NCI-H1436 treated with DMSO at 0.1 percent for 48 hours (cell line): ENCODE results near the gene ECHS1.

Experiments used
- DNase-seq: peaks from one replicate; lab custom pipeline; 2025; lab: John Stamatoyannopoulos, UW

Gene ECHS1

DNA sequence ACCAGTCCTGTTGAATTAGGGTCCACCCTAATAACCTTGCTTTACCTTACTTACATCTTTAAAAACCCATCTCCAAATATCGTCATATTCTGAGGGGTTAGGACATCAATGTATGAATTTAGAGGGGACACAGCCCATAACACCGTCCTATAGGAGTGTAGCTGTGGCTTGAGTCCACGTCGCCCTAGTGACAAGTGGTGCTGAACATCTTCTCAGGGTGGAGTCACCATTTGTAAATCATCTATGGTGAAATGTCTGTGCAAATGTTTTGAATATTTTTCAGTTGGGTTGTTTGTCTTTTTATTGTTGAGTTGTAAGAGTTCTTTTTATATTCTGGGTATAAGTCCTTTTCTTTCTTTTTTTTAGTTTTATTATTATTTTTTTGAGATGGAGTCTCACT is 31.2 kb downstream of the ECHS1 start:
- DNase-seq, result no peak

DNA sequence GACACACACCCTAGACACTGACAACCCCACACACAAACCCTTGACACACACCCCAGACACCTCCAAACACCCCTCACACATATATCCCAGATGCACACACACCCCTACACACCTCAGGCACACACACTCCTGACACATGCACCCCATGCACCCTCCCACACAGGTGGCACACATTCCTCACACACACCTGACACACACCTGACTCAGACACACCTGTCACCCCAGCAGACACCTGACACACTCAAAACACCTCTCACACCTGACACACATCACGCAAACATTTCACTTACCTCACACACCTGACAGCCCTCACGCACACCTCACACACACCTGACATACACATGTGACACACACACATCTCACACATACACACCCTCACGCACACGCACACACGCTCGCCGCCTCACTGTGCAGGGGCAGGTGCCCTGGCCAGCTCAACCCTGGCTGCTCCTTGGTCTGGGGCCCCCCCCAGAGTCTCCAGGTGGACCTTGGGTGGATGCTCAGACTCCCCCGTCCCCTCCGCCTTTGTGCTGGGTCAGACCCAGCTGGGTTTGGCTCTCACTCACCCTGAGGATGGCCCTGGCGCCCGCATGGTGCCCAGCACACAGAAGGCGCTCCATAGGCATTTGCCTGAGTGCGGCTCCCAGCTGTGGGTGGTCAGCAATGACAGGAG is 33.3 kb downstream of the ECHS1 start:
- DNase-seq, result no peak

DNA sequence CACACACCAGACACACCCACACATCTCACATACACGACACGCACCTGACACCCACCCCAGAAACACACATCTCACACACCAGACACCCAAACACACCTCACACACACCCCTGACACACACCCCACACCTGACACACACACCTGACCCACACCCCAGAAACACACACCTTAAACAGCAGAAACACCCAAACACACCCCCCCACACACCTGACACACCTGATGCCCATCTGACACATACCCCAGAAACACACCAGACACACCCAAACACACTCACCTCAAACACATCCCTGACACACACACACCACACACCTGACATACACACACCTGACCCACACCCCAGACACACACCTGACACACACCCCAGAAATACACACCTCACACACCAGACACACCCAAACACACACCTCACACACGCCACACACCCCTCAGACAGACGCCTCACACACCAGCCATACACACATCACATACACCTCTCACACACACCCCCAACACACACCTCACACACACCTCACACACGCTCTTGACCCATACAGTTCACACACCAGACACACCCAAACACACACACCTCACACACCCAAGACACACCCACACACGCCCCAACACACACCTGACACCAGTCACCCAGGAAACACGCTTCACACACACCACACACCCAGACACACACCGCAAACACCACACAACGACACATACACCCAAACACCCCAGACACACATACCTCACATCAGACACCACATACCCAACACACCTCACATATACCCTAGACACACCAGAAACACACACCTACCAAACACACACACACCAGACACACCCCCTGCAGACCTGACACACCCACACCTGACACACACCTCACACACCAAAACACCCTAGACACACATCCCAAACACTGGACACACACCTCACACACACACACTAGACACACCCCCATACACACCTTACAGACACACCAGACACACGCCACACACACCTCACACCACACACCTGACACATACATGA is 34.8 kb downstream of the ECHS1 start:
- DNase-seq, result no peak

DNA sequence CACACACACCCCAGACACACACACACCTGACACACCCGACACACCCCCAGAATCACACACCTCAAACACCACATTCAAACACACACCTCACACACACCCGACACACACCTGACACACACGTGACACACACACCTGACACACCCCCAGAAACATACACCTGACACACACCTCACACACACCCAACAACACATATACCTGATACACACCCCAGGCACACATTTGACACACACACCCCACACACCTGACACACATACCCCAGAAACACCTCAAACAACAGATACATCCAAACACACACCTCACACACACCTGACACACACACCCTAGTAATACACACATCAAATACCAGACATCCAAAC is 35.8 kb downstream of the ECHS1 start:
- DNase-seq, result no peak

DNA sequence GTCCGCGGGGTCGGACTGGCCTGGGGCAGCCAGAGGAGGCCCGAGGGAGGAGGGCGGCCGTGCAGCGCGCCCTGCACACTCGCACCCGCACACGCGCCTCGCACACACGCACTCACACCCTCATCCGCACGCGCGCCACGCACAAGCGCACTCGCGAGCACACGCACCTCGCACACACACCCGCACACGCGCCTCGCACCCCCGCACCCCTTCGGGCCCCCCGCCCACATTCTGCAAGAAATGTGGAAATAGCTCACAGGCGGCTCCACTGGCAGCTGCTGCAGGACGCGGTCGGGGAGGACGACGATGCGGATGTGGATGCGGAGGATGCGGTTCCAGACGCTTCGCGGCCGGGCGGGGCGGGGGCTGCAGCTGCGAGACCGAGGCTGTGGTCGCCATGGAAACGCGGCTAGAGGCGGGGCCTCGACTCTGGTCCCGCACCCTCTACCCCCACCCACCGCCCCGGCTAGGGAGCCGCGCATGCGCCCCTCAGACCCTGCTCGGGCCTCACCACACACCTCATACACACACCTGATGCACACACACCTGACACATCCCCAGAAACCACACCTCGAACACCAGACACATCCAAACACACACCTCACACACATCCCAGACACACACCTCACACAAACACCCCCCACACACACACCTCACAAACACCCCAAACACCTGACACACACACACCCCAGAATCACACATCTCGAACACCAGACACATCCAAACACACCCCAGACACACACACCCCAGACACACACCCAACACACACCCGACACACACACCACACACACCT is 36.4 kb downstream of the ECHS1 start, which contains the start of gene CALY:
Gene CALY, minus strand, starts transcription at position 320 of the 793 bp plus-strand sequence. CDS start 7,907 bp downstream, outside the sequence.
- DNase-seq, result peak; percentile 53

DNA sequence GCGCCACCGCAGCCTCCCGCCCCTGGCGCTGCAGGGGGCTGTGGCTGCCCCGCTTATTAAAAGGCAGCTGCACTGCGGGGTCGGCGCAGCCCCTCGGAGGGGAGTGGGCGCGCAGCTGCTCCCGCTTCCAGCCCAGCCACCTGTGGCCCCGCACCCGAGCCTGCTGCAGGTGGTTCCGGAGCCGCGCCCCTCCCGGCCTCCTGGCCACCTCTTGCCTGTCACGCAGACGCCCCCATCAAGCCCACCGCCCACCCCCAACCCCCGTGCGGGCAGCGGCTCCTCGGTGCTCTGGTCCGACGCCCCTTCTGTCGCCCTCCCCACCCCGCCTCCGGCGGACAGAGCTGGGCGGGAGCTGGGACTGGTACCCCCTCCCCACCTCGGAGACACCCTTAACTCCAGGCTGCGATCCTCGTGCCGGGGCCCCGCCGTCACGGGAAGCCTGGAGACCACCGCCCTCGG is 37.0 kb downstream of the ECHS1 start:
- no peak for DNase-seq

DNA sequence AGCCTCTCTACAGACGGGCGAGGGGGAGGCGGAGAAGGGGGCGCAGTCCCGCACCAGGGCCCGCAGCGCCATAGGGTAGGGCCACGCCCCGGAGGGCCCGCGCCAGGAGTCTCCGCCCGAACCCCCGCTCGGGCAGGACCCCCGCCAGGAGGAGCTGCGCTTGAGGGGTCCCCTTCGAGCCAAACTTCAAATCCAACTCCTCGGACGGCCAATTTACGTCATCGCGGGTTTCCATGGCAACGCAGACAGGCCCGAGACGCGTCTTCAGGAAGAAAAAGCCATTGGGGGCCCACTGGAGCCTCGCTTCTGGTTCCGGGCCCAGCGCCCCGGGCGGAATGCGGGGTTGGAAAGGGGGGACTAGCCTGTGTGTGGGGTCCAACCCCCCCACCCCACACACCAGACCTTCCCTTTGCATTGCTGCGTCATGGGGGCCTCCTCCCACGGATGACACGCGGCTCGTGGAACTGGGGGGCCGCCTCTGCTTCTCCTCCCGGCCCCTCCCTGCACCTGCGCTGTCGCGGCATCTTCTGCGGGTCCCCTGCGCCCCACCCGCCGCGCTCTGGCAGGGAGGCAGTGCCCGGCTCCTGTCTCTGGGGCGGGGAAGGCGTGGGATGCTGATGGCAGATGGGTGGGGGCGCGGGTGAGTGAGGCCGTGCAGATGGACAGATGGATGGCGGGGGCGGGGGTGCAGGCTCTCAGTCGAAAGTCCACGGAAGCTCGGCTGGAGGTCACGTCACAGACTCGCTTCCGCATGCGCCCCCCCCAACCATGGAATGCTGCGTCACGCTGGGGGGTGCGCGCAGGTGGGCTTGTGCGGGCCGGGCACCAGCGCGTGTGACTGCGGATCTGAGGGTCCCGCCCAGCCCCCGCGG is 37.7 kb downstream of the ECHS1 start:
- DNase-seq, result no peak

DNA sequence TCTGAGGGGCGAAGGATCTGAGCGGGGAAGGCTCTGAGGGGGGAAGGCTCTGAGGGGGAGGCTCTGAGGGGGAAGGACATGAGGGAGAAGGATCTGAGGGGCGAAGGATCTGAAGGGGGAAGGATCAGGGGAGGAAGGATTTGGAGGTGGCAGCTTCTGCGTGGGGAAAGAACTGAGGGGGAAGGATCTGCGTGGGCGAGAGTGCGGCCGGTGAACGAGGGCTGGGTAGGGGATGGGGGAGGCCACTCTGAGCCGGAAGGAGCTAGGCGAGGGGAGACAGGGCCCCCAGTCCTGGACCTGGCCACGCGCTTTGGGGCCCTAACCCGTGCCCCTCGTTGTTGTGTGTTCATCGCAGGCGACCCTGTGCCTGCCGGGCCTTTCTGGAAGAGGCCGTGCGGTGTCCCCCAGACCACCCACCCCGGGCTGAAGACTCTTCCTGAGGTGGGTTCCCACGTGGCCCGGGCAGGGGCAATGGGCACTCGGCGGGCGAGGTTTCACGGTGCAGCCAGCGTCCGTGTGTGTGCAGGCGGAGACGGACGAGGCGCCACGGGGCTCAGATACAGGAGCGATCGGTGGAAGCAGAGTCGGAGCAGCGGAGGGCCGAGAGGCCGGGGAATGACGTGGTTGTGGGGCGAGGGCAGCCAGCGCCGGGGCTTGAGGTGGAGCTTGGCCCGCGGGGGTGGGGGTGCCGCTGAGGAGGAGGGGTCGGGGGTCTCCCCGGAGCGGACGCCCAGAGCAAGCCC is 38.5 kb downstream of the ECHS1 start:
- DNase-seq, result no peak

DNA sequence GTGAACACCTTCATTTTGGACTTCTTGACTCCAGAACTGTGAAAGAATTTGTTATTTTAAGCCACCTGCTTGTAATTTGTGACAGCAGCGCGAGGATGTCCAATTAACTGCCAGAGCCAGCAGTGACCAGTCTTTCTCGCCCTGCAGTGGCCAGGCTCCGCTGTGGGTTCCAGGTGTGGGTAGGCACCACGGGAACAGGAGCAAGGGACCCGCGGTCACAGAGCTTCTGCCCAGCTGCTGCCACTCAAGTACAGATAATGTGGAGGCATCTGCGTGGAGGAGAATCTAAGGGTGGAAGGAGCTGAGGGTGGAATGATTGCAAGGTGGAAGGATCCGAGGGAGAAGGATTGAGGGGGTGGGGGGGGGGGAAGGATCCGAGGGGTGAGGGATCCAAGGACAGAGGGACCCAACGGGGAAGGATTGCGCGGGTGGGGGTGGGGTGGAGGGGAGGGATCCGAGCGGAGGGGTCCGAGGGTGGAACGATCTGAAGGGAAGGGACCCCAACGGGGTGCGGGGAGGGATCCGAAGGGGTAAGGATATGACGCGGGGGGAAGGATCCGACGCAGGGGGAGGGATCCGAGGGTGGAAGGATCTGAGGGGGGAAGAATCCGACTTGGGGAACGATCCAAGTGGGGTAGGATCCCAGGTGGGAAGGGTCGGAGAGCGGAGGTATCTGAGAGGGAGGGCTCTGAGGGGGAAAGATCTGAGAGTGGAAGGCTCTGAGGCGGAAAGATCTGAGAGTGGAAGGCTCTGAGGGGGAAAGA is 40.0 kb downstream of the ECHS1 start:
- DNase-seq, result no peak

DNA sequence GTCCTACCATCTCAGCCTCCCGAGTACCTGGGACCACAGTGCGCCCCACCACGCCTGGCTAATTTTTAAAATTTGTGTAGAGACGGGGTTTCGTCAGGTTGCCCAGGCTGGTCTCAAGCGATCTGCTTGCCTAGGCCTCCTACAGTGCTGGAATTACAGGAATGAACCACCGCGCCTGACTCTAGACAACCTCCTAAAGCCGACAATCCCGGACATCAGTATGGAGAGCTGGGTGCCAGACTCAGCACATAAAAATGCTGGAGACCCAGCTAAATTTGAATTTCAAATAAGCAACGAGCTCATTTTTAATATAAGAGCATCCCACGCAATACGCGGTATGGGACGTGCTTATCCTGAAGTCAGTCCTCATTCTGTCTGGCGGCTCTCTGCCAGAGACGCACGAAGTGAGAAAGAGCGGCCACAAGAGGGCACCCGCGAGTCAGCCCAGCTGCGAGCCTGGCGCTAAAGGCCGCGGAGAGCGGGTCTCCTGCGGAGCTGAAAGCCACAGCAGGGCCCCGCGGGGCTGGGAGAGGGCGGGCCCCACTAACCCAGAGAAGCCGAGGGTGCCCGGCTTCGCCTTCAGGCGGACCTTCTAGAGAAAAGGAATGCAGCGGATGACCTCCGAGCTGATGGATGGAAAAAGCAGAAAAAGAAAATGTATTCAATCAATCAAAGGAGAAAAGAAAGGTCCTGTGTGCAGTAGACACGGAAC is 43.5 kb downstream of the ECHS1 start:
- DNase-seq, result peak; percentile 51

DNA sequence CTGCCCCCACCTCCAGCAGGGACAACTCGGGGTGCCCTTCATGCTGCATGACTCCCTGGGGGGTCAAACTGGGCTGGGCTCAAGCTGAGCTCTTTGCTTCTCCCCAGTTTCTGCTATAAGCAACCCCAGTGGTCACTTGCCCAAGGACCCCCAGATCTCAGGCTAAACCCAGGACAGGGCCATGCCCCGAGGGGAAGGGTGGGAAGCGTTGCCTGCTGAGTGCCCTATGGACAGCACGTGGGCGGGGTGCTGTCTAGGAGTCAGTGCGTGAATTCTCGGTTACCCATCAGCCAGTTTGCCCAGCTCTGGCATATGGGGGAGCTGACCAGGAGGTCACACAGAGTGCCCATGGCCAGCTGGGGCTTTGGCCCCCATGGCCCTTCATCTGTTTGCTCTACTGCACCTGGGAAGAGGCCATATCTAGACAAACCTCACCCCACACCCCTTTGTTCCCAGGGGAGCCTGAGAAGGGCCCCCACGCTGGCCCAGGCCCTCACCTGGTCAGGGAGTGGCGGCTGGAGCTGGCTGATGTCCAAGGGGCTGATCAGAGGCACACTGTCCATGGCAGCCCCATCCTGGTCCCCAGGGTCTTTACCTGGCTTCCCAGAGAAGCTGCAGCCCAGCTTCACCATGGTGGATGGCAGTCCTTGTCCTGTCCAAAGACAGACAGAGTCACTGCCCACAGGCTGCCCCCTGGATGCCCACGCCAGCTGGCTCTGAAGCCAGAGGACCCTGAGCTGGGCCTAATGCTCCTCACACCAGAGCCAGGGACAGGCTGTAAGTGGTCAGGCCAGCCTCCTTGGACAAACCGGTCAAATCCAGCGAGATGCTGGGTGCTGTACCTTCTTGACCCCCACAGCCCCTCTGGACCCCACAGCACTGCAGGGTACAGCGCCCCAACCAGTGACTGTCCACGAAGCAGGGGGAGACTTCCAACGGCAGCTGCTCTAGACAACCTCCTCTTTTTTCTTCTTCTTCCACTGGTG is 44.5 kb downstream of the ECHS1 start:
- DNase-seq, result no peak

DNA sequence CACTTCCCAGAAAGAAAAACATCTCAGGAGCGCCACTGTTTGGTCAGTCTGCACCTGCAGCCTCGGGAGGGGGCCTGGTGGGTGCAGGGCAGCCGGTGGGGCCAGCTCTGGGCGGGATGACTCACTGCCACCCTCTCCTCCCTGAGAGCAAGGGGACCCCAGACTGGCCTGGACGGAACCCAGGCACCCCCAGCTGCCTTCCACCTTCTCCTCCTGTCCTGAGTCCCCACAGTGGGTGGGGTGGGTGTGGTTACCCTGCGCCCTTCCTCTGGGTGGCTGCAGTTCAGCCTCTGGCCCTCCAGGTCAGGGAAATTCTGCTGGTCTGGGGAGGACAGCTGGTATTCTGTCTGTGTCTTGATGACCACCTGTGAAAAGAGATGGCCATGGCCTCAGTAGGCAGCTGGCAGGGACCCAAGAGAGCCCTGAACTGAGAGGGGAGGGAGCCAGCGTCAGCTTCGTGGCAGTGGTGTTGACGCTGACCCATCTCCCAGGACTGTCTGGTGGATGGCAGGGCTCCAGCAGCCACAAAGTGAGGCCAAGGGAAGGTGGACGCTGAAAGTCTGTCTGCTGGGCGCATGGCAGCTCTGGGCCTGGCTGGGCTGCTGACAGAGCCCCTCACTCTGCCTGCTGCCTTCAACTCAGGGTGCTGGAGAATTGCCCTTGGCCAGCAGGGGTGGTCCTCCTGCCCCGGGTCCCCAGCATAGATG is 45.4 kb downstream of the ECHS1 start:
- DNase-seq, result no peak

DNA sequence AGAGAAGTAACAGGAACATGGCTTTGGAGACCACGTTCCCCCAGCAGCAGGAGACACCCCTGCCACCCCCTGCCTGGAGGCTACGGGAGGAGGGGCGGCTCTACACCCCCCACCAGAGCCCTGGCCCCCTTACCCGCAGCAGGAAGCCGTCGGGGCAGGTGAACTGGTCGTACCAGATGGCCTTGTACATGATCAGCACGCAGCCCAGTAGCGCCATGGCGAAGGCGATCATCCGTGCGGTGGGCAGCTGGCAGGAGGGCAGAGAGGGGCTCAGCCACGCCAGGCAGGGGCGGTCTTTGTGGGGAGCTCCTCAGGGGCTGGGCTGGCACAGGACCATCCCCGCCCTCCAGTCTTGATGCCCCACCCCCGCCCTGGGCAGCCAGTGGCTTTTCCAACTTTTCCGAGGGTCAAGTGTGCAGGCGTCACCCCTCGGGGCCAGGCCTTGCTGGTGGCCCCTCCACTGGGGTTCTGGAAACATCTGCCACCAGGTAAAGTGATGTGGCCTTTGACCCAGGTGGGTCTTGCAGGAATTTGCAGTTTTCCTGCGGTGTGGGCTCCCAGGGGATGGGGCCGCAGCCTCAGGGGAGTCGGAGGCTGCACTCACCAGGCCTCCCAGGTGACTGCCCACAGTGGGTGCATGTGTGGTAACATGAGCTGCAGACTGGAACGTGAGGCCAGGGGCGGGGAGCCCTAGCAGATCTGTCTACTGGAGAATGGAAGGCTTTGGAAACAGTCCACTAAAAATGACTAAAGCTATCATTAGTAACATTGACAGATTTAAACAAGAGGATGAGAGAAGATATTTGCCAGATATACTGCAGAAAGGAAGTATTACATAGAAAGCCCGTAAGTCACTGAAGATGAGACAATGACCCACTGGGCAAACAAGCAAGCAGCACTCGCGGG is 46.2 kb downstream of the ECHS1 start:
- DNase-seq, result no peak

DNA sequence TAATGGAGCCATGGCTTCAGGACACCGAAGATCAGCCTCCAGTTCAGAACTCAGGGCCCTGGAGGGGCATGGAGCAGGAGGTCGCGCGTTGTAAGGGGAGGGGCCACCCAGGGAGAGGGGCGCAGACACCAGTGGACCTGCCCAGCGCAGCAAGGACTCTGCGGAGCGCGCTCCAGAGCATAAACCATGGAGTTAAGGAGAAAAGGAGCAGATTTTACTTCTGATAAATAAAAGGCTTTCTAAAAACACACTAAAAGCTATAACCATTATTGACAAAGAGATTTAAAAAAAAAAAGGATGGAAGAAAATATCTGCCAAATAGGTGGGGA is 47.0 kb downstream of the ECHS1 start:
- no peak for DNase-seq

DNA sequence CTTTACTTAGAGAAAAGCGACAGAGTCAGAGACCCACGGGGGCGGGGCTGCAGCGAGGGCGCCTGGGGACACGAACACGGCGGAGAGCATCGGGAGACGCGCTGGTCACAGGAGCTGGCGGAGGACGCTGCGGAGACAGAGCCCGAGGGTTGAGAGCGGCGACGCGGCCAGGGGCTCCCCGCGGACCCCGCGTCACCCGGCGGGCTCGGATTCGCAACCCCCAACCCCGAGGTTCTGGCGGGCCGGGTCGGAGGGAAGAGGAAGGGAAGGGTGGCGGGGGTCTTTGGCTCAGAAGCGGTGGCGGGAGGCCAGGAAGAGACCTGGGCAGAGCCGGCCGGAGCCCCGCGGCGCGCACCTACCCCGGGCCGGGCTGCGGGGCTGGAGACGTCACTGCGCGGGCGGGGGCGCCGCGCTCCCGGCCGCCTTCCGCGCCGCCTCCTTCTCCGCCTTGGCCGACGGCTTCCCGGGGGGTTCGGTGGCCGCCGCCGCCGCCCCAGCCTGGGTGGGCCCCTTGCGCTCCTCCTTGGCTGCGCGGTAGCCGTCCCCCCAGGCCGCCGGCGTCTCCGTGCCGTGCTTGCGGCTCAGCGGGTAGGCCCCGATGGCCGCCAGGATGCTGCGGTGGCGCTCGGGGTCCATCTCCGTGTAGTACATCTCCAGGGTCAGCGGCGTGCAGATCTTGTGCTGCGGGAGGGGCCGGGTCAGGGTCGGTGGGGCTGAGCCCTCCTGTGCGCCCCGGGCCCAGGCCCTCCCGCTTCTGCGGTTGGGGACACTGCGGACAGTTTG is 47.5 kb downstream of the ECHS1 start:
- no peak for DNase-seq

DNA sequence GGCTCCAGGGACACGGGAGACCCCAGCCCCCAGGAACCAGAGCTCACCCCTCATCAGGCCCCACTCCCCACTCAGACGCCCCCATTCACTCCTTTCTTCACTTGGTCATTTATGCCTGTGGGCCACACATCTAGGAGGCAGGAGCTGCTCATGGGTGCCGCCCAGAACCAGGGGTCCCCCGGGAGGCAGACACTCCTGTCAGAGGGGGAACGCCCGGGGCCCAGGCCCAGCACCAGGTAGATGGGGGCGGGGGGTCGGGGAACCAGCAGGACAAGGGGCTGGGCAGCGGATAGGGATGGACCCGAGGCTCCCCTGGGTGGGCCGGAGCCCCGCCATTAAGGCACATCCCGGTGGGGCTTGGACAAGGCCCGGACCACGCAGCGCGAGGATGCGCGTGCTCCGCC is 48.3 kb downstream of the ECHS1 start:
- DNase-seq, result no peak
